ENCODE results near the gene SKAP1. TPM values are rescaled to one million over a fixed set of nuclear protein-coding genes. Genes with fewer than 3 reads are reported as not detected.
"Not testable (repeated sequence)": the region's sequence is repeated elsewhere in the genome, so short reads cannot be mapped to it uniquely, and the experiment has no call there.

The SKAP1 gene
- total RNA-seq, 5 donors from 2014 or later (not counting 1 experiment from before 2014, with no cell fraction given): 71.5 to 142 (median 80.4) TPM

DNA sequence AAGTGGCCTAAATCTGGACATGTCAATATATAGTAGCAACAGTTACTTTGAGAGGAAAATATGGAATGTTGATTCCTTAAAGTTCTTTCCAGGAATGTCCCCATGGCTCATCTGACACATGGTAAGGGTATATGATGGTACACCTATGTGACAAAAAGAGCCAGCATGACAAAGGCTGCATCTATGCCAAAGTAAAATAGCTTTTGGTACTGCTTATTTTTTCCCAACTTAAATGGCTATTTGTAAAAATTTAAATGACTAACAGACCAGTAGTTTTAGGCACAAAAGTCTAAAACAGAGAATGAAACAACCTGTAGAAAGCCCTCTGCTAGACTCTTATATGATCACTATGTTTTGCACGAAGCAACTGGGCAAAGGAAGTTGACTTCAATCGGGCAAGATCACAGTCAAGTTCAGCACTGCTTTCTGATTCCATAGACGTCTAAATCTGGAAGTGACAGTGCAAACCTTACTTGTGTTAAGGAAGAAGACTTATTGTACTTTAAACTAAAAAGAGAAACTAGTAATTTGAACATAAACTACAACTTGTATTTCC lies 135.1 kb downstream of the SKAP1 start:
- Histone ChIP-seq H3K27me3 (replicated peaks in 1 of 2; ENCODE audit: control insufficient read depth in 2 of 2, extremely low read depth in 1 of 2, insufficient read depth in 2 of 2, low read length in 1 of 2) (no peaks in the 10 kb centered on the region), H3K4me3 (ENCODE audit: control insufficient read depth in 1 of 2, extremely low read depth in 1 of 2, low read length in 1 of 2) (peak overlapping the region in 1 of 2 donors; percentile 16), H3K9me3 (no peaks in the 10 kb centered on the region), H3K27ac (ENCODE audit: low read length) (peak overlapping the region; percentile 82), H3K36me3 (ENCODE audit: control insufficient read depth in 2 of 2, extremely low read depth in 1 of 2, insufficient read depth in 1 of 2, low read length in 1 of 2) (peaks cover 0 to 3% of the 10 kb centered on the region in 2 donors), H3K4me1 (ENCODE audit: control insufficient read depth in 1 of 2, extremely low read depth in 1 of 2, insufficient read depth in 2 of 2, low read length in 2 of 2) (peaks cover 4 to 26% of the 10 kb centered on the region in 2 experiments)
- DNase-seq (peak in 2 of 35 experiments; percentile 6 to 45), ATAC-seq (replicated peaks in 1 of 4) (peak; percentile 64 to 76 (median 72))
- H3K4me1 Mint-ChIP-seq: peaks cover 49 to 66% (median 66%) of the 10 kb centered on the region in 3 donors
- ChIA-PET POLR2A (interaction anchor here in 1 of 2 donors (0.6 to 0.7 kb wide), 2 partner anchors 45 to 136 kb away, joined by 3 to 4 read pairs; no protein-coding TSS in a partner anchor), CTCF (interaction anchor here in 1 of 2 donors (0.7 to 2.6 kb wide), 8 partner anchors 9 to 299 kb away, joined by 3 to 11 read pairs (median 3); partner anchors contain the start of gene HOXB5)
- peaks cover 14% of the 10 kb centered on the region for H3K36me3 Mint-ChIP-seq
- H3K27me3 Mint-ChIP-seq: no peaks in the 10 kb centered on the region
- H3K9me3 Mint-ChIP-seq: no peaks in the 10 kb centered on the region
- no CpG with 5 or more reads among the region's 3 CpGs for WGBS (ENCODE audit: insufficient coverage)
- H3K4me3 Mint-ChIP-seq: peak overlapping the region; percentile 55 to 82 (median 67)
- peak overlapping the region; percentile 90 to 98 for H3K27ac Mint-ChIP-seq

DNA sequence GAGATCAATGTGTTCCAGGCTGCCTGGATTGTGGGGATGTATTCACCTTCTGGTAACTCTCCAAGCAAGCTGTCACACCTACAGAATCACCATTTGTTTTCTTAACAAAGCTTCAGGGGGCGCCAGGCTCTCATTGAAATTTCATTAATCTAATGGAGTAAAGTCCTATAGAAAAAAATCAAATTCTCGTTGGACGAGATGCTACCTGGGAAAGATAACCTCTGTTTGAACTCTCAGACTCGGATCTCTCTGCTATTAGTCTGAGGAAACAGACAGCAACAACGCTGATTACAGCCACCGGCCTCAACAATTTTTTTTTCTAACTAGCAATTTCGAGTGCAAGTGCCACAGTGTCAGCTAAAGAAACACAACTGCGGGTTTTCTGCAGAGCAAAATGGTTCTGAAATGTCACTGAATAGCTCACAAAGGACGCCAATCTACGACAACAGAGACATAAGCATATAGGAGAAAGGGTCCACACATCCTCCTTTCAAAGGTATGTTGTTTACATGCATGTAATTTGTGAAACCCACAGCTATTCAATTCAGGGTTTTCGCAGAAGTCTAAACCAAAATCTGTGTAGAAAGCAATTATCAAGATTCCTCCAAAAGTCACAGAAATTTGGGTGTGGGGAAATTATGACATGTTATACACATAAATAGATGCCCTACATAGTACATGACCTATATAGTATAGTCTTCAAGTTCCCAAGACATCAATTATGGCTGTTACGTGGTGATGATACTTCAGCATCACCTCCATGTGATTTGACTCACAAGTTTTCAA lies 135.8 kb downstream of the SKAP1 start:
- CTCF ChIA-PET: interaction anchor here in 1 of 2 donors (0.9 to 2.6 kb wide), 8 partner anchors 10 to 56 kb away, joined by 3 to 11 read pairs (median 3); no protein-coding TSS in a partner anchor
- Mint-ChIP-seq H3K9me3 (no peaks in the 10 kb centered on the region), H3K4me1 (peaks cover 42 to 60% (median 59%) of the 10 kb centered on the region in 3 donors), H3K4me3 (peak overlapping the region; percentile 12 to 82 (median 67)), H3K36me3 (peaks cover 9% of the 10 kb centered on the region), H3K27me3 (no peaks in the 10 kb centered on the region), H3K27ac (peak overlapping the region; percentile 90 to 98)
- DNase-seq: peak in 3 of 35 experiments; percentile 2 to 20 (median 4)
- Histone ChIP-seq H3K4me1 (ENCODE audit: control insufficient read depth in 1 of 2, extremely low read depth in 1 of 2, insufficient read depth in 2 of 2, low read length in 2 of 2) (peaks cover 4 to 26% of the 10 kb centered on the region in 2 experiments), H3K9me3 (no peaks in the 10 kb centered on the region), H3K27ac (ENCODE audit: low read length) (peak overlapping the region; percentile 82), H3K4me3 (ENCODE audit: control insufficient read depth in 1 of 2, extremely low read depth in 1 of 2, low read length in 1 of 2) (no peak overlapping the region), H3K27me3 (replicated peaks in 1 of 2; ENCODE audit: control insufficient read depth in 2 of 2, extremely low read depth in 1 of 2, insufficient read depth in 2 of 2, low read length in 1 of 2) (no peaks in the 10 kb centered on the region), H3K36me3 (ENCODE audit: control insufficient read depth in 2 of 2, extremely low read depth in 1 of 2, insufficient read depth in 1 of 2, low read length in 1 of 2) (peaks cover 0 to 3% of the 10 kb centered on the region in 2 donors)
- ATAC-seq (replicated peaks in 1 of 4): peak in 1 of 4 experiments; percentile 36
- POLR2A ChIA-PET: interaction anchor here in 1 of 2 donors (0.6 kb wide), 1 partner anchor 45 kb away, joined by 4 read pairs; no protein-coding TSS in a partner anchor
- WGBS (ENCODE audit: insufficient coverage): 72% methylated on average over 7 of the region's 12 CpGs

DNA sequence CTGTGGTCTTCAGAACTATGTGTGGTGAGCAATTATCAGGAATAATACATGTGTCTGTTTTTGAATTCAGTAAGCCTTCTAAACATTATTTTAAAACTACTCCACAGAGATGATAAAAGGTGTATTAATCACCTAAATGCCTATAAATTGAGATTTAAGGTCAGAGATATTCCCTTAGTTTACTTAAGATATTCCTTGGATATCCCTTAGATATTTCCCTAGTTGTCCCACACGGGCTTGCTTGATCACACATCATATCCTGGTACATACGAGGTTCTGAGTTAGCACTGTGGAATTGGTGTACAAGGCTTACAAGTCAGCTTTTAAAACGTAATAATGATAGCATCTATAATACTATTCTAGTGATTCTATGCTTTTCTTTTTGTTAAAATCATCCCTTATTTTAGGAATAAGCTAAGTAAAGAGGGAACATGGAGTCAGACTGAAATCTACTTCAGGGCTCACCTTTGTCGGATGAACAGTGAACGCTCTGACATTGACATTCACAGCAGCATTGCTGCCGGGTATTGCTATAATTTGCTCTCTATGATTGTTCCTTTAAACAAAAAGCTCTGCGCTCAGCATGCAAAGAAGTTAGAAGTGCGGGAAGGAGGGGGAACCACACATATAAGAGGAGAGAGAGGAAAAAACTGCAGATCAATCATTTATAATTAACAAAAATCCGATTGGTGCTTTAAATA lies 136.5 kb downstream of the SKAP1 start:
- ChIA-PET CTCF (interaction anchor here in 1 of 2 donors (1.0 to 2.6 kb wide), 8 partner anchors 11 to 299 kb away, joined by 3 to 11 read pairs (median 4); no protein-coding TSS in a partner anchor), POLR2A (no interaction called here)
- H3K27me3 Mint-ChIP-seq: no peaks in the 10 kb centered on the region
- H3K4me1 Mint-ChIP-seq: peaks cover 34 to 52% (median 52%) of the 10 kb centered on the region in 3 donors
- no peaks in the 10 kb centered on the region for H3K9me3 ChIP-seq
- peaks cover 0 to 3% of the 10 kb centered on the region in 2 donors for H3K36me3 ChIP-seq (ENCODE audit: control insufficient read depth in 2 of 2, extremely low read depth in 1 of 2, insufficient read depth in 1 of 2, low read length in 1 of 2)
- no peak overlapping the region for H3K4me3 ChIP-seq (ENCODE audit: control insufficient read depth in 1 of 2, extremely low read depth in 1 of 2, low read length in 1 of 2)
- H3K27me3 ChIP-seq (replicated peaks in 1 of 2; ENCODE audit: control insufficient read depth in 2 of 2, extremely low read depth in 1 of 2, insufficient read depth in 2 of 2, low read length in 1 of 2): no peaks in the 10 kb centered on the region
- H3K4me1 ChIP-seq (ENCODE audit: control insufficient read depth in 1 of 2, extremely low read depth in 1 of 2, insufficient read depth in 2 of 2, low read length in 2 of 2): peaks cover 4 to 21% of the 10 kb centered on the region in 2 experiments
- H3K36me3 Mint-ChIP-seq: peaks cover 9% of the 10 kb centered on the region
- no CpG with 5 or more reads among the region's 9 CpGs for WGBS (ENCODE audit: insufficient coverage)
- peak overlapping the region; percentile 12 to 25 (median 22) for H3K4me3 Mint-ChIP-seq
- no peaks in the 10 kb centered on the region for H3K9me3 Mint-ChIP-seq
- ATAC-seq (replicated peaks in 1 of 4): no peak
- DNase-seq: no peak
- peak overlapping the region; percentile 82 for H3K27ac ChIP-seq (ENCODE audit: low read length)
- H3K27ac Mint-ChIP-seq: peak overlapping the region; percentile 90 to 98

DNA sequence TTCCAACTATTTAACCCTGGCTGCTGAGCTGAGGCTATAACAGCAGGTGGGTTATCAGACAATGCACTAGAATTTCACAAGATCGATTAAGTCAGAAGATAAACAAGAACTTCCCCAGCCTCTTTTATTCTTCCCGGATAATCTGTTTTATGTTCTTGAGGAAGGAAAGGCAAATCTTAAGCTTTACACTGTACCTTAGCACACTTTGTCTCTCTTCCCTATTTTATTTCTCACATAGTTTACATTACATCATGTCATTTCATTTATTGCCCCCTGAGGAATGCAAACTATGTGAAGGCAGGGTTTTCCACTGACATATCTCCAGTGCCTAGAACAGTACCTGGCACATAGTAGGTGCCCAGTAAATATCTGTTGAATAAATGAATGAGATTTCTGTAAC lies 139.6 kb downstream of the SKAP1 start:
- no CpG with 5 or more reads among the region's 2 CpGs for WGBS (ENCODE audit: insufficient coverage)
- H3K9me3 Mint-ChIP-seq: no peaks in the 10 kb centered on the region
- no peaks in the 10 kb centered on the region for H3K27me3 ChIP-seq (replicated peaks in 1 of 2; ENCODE audit: control insufficient read depth in 2 of 2, extremely low read depth in 1 of 2, insufficient read depth in 2 of 2, low read length in 1 of 2)
- H3K36me3 ChIP-seq (ENCODE audit: control insufficient read depth in 2 of 2, extremely low read depth in 1 of 2, insufficient read depth in 1 of 2, low read length in 1 of 2): peaks cover 0 to 9% of the 10 kb centered on the region in 2 donors
- H3K4me3 Mint-ChIP-seq: no peak overlapping the region
- CTCF ChIA-PET: interaction anchor here in 1 of 2 donors (0.8 kb wide), 1 partner anchor 61 kb away, joined by 4 read pairs; no protein-coding TSS in a partner anchor
- H3K4me3 ChIP-seq (ENCODE audit: control insufficient read depth in 1 of 2, extremely low read depth in 1 of 2, low read length in 1 of 2): no peak overlapping the region
- H3K27ac ChIP-seq (ENCODE audit: low read length): no peak overlapping the region
- H3K36me3 Mint-ChIP-seq: peaks cover 14% of the 10 kb centered on the region
- DNase-seq (no peak), ATAC-seq (replicated peaks in 1 of 4) (no peak)
- POLR2A ChIA-PET: interaction anchor here in 1 of 2 donors (0.6 kb wide), 1 partner anchor 13 kb away, joined by 3 read pairs; no protein-coding TSS in a partner anchor
- H3K9me3 ChIP-seq: no peaks in the 10 kb centered on the region
- peaks cover 30 to 34% (median 32%) of the 10 kb centered on the region in 3 donors for H3K4me1 Mint-ChIP-seq
- H3K4me1 ChIP-seq (ENCODE audit: control insufficient read depth in 1 of 2, extremely low read depth in 1 of 2, insufficient read depth in 2 of 2, low read length in 2 of 2): peaks cover 0 to 11% of the 10 kb centered on the region in 2 experiments
- no peak overlapping the region for H3K27ac Mint-ChIP-seq
- no peaks in the 10 kb centered on the region for H3K27me3 Mint-ChIP-seq

DNA sequence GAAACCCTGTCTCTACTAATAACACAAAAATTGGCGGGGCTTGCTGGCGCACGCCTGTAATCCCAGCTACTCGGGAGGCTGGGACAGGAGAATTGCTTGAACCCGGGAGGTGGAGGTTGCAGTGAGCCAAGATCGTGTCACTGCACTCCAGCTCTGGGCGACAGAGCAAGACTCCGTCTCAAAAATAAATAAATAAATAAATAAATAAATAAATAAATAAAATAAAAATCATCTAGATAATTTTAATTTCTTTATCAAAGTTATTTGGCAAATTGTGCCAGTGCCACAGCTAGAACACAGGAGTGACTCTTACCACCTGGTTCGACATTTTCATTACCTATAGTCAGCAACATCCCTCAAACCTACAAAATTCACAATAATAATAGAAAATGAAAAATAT lies 143.1 kb downstream of the SKAP1 start:
- H3K27ac ChIP-seq (ENCODE audit: low read length); H3K9me3 ChIP-seq; H3K4me3 ChIP-seq (ENCODE audit: control insufficient read depth in 1 of 2, extremely low read depth in 1 of 2, low read length in 1 of 2); DNase-seq; H3K4me1 ChIP-seq (ENCODE audit: control insufficient read depth in 1 of 2, extremely low read depth in 1 of 2, insufficient read depth in 2 of 2, low read length in 2 of 2); H3K27me3 Mint-ChIP-seq; H3K36me3 ChIP-seq (ENCODE audit: control insufficient read depth in 2 of 2, extremely low read depth in 1 of 2, insufficient read depth in 1 of 2, low read length in 1 of 2); H3K27me3 ChIP-seq (replicated peaks in 1 of 2; ENCODE audit: control insufficient read depth in 2 of 2, extremely low read depth in 1 of 2, insufficient read depth in 2 of 2, low read length in 1 of 2); H3K27ac Mint-ChIP-seq; ATAC-seq (replicated peaks in 1 of 4); POLR2A ChIA-PET; H3K4me3 Mint-ChIP-seq; H3K9me3 Mint-ChIP-seq: not testable (repeated sequence)
- peaks cover 17% of the 10 kb centered on the region for H3K36me3 Mint-ChIP-seq
- peaks cover 20 to 26% (median 25%) of the 10 kb centered on the region in 3 donors for H3K4me1 Mint-ChIP-seq
- CTCF ChIA-PET: interaction anchor here in 1 of 2 donors (0.7 kb wide), 1 partner anchor 332 kb away, joined by 3 read pairs; no protein-coding TSS in a partner anchor
- WGBS (ENCODE audit: insufficient coverage): no CpG with 5 or more reads among the region's 9 CpGs

DNA sequence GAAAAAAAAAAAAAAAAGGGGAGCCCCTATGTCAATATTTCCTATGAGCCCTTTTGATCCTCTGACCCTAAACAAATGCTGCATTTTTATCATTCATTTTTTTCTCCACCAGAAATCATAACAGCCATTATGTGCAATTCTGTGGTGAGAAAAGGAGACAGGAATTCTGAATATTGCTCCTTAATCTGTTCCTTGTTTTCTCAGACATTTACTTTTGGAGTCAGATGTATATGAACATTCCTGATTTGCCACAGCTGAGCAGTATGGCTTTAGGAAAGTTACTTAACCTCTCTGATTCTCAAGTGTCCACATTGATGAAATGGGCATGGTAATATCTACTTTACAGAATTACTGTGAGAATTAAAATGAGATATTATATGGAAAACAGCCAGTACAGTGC lies 144.4 kb downstream of the SKAP1 start:
- H3K36me3 Mint-ChIP-seq: peaks cover 14% of the 10 kb centered on the region
- no peaks in the 10 kb centered on the region for H3K9me3 Mint-ChIP-seq
- H3K4me3 Mint-ChIP-seq: no peak overlapping the region
- ChIA-PET CTCF (no interaction called here), POLR2A (no interaction called here)
- no peak overlapping the region for H3K27ac ChIP-seq (ENCODE audit: low read length)
- no peaks in the 10 kb centered on the region for H3K27me3 ChIP-seq (replicated peaks in 1 of 2; ENCODE audit: control insufficient read depth in 2 of 2, extremely low read depth in 1 of 2, insufficient read depth in 2 of 2, low read length in 1 of 2)
- ATAC-seq (replicated peaks in 1 of 4): no peak
- peaks cover 17 to 25% (median 23%) of the 10 kb centered on the region in 3 donors for H3K4me1 Mint-ChIP-seq
- no peaks in the 10 kb centered on the region for H3K4me1 ChIP-seq (ENCODE audit: control insufficient read depth in 1 of 2, extremely low read depth in 1 of 2, insufficient read depth in 2 of 2, low read length in 2 of 2)
- H3K27me3 Mint-ChIP-seq: no peaks in the 10 kb centered on the region
- no peak overlapping the region for H3K27ac Mint-ChIP-seq
- DNase-seq: no peak
- H3K9me3 ChIP-seq: no peaks in the 10 kb centered on the region
- H3K36me3 ChIP-seq (ENCODE audit: control insufficient read depth in 2 of 2, extremely low read depth in 1 of 2, insufficient read depth in 1 of 2, low read length in 1 of 2): peaks cover 0 to 9% of the 10 kb centered on the region in 2 donors
- no peak overlapping the region for H3K4me3 ChIP-seq (ENCODE audit: control insufficient read depth in 1 of 2, extremely low read depth in 1 of 2, low read length in 1 of 2)

Data from T-cell (primary cell).